GM12875 (cell line): ENCODE results near the gene NPAS2.

Experiments used
- H3K4me3 ChIP-seq: one replicate; pipeline ENCODE4 v1.5.1; 2011; ENCODE audit warnings: low read depth, low read length, control low read depth
- TF ChIP-seq, protein P1 (sequence below): IDR thresholded peaks from 2 replicates; pipeline ENCODE4 v1.5.1; 2011; ENCODE audit warnings: low read depth, mild to moderate bottlenecking, control low read depth, inconsistent platforms, low read length, moderate library complexity, borderline replicate concordance; ENCODE audit not compliant: insufficient read depth

Gene NPAS2

DNA sequence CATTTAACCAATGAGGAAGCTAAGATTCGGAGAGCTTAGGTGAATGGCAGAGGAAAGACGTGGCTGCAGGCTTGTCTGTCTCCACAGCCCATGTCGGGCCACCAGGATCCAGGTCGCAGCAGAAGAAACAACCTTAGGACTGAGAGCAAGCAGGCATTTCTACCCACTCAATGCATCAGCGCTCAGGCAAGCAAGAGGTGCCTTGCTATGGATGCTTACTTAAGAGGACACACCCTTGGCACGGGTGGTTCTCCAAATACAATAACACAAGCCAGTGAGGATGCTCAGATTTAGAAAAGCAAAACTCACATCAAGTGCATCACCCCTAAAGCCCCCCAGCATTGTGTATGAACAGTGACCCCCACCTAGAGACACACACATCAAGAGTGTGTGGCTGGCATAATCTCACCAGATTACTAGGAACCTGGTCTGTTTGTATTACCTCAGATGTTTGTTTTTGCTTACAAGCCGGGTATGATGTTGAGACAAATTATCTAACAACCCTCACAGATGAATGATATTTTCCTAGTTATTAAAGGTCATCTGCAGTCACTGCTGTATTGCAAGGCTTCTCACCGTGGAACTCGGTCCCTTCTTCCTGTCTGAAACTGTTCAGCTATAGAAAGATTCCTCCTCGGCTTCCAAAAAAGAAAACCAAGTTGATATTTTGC is 34.2 kb upstream of the NPAS2 start:
- TF ChIP-seq, protein P1, sequence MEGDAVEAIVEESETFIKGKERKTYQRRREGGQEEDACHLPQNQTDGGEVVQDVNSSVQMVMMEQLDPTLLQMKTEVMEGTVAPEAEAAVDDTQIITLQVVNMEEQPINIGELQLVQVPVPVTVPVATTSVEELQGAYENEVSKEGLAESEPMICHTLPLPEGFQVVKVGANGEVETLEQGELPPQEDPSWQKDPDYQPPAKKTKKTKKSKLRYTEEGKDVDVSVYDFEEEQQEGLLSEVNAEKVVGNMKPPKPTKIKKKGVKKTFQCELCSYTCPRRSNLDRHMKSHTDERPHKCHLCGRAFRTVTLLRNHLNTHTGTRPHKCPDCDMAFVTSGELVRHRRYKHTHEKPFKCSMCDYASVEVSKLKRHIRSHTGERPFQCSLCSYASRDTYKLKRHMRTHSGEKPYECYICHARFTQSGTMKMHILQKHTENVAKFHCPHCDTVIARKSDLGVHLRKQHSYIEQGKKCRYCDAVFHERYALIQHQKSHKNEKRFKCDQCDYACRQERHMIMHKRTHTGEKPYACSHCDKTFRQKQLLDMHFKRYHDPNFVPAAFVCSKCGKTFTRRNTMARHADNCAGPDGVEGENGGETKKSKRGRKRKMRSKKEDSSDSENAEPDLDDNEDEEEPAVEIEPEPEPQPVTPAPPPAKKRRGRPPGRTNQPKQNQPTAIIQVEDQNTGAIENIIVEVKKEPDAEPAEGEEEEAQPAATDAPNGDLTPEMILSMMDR: no peak
- no peak overlapping the region for H3K4me3 ChIP-seq

GRCh38 chr2:100786297-100786658 is 33.7 kb upstream of the NPAS2 start:
- TF ChIP-seq, protein P1: no peak
- no peak overlapping the region for H3K4me3 ChIP-seq

- TF ChIP-seq, protein P1: no peak
- no peak overlapping the region for H3K4me3 ChIP-seq
These were observed 33.0 kb upstream of the NPAS2 start for GRCh38 chr2:100786985-100787384.

- TF ChIP-seq, protein P1: no peak
- no peak overlapping the region for H3K4me3 ChIP-seq
These were observed 30.6 kb upstream of the NPAS2 start for GRCh38 chr2:100789361-100789760.

DNA sequence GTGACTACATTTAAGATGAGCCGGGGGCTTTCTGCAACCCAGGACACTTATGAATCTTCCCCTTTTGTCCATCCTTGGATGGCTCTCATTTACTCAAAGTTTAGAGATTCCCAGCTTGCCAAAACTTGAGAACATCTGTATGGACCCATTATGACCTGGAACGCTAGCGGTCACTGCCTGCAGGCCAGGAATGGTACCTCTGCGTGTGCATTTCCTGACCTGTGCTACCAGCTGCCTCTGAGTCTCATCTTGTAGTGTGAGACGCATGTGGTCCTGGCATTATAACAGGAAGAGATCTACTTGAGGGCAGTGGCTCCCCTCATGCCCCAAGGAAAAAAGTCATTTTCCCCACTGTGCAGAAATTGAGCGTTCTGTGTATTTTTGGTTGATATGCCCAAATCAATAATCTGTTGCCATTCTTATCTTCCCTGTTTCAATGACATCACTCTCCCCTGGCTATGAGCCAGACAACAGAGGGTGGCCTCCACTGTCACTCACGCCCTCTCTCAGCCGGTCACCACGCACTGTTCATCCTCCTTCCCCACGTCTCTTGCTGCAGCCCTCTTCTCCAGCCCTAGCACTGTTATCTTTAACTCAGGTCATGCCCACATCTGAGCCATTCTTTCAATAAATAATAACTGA is 28.5 kb upstream of the NPAS2 start:
- no peak overlapping the region for H3K4me3 ChIP-seq
- TF ChIP-seq, protein P1: no peak

DNA sequence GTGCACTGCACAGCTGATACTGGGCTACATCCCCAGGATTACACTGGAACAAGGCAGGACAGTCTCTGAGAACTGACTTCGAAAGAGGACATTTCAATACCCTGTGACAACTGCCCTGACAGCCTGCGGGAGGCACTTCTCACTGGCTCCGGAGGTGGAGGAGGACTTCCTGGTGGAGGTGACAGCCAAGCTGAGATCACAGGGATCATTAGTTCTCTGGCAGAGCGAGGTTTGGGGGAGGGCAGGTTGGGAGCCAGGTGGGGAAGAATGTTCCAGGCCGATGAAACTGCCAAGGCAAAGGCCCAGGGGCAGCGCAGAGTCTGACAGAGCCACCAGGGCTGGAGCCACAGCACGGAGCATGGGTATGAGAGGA is 28.0 kb upstream of the NPAS2 start:
- H3K4me3 ChIP-seq: no peak overlapping the region
- TF ChIP-seq, protein P1: no peak

DNA sequence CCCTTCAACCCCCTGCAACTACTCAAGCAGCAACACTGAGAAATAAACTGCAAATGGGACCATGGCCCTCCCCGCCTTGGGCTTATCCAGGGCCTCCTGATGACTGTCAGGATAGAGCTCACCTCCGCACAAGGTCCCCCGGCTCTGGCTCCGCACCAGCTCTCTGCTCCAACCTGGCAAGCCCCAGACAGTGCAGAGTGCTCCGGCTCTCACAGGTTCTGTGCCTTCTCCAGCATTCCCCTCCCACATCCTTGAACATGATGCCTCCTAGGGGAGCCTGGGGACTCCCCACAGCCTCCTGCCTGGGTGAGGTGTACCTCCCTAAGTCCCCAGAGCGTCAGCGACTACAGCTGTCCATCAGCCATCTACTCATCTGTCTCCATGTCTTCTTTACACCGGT is 26.7 kb upstream of the NPAS2 start:
- no peak overlapping the region for H3K4me3 ChIP-seq
- TF ChIP-seq, protein P1: no peak
